DMS153 treated with DMSO at 0.1 percent for 48 hours (cell line): Measurements from ENCODE around the gene KIFAP3.
"Not testable (repeated sequence)": the region's sequence is repeated elsewhere in the genome, so short reads cannot be mapped to it uniquely, and the experiment has no call there.

Experiments
- DNase-seq: peaks from one replicate; lab custom pipeline; 2025; ENCODE audit not compliant: unreplicated experiment; lab: John Stamatoyannopoulos, UW

The KIFAP3 gene

DNA sequence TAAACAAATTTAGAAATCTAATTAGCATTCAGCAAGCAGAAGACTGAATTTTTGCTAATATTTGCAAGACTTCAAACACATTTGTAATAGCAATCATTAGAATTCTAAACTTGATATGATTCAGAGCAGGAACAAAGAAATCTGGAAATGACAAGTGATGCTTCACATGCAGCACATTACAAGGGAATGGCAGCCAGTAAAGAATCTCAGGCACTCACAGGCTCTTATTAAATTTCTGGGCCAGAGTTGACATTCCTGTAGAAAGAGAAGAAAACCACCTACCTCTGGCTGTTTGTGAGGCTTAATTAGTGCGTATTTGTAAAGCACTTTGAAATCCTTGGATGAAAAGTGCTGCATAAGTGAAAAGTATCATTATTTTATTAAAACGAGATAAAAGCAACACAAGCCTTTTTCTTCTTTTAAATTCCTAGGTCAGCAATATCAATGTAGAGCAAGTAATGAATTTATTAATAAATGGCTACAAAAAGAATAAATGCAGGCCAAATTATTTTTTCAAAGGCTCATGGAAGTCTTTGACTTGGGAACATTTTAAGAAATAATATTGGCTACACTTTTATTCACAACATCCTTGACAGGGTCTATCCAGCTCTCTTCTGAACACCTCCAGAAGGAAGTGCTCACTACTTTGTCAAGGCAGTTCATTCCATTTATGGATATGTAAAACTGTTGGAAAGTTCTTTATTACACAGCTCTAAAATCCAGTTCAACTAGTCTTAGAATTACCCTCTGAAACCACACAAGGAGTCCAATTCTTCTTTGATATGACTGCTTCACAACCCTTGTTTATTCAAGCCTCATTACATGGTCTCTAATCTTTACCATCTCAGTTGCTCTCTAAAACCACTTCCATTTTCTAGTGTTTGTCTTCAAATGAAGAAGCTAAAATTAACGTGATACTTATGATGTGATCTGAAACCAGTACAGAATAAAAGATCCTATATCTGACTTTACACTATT, 148.7 kb downstream of the KIFAP3 start:
- no peak for DNase-seq

DNA sequence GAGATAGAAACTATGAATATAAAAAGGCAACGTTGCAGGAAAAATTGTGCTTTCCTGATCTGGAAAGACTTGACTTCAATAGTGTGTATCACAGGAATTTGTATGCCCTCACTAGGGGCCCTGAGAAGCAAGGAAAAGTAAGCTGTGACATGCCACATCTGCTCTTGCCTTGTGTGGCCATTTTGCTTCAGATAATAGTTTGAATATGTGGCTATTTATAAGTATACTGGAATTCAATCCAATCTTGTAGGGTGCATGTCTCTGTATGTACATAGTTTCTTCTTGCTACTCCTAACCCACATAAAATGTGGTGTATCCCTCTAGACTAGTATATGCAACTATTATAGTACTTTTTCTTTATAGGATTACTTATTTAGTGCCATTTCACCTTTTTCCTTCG, 149.7 kb downstream of the KIFAP3 start:
- no peak for DNase-seq

DNA sequence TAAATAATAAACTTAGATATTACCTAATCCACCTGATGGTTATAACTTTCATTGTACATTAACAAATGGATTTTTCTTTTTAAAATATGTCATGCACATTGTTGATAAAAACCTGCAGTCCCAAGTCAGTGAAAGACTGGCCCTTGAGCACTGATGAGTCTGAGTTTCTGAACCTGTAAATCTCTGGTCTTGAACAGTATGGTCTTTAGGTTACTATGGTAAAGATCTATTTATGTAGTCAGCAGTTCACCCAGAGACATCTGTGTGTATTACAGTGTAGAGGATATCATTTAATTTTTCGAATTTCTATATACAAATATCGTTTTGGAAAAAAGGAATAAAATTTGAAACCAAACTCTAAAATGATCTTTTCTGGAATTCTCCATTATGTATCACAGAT, 150.4 kb downstream of the KIFAP3 start:
- DNase-seq = no peak

DNA sequence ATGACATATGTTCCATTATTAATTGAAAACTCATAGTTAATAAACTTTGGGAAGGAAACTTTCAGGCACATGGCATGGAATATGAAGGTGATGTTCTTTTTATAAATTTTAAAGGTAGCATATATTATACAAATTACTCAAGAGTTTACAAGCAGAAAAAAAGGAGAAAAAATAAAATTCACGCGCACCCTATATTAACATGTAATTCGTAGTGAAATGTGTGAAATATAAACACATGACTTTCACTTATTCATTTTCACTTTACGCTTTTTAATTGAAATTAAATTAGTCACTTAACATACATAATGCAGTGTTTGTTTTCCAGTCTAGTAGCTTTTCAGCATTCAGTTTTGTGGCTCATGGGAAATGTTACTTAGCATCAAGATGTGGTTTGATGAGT, 153.4 kb downstream of the KIFAP3 start:
- no peak for DNase-seq

DNA sequence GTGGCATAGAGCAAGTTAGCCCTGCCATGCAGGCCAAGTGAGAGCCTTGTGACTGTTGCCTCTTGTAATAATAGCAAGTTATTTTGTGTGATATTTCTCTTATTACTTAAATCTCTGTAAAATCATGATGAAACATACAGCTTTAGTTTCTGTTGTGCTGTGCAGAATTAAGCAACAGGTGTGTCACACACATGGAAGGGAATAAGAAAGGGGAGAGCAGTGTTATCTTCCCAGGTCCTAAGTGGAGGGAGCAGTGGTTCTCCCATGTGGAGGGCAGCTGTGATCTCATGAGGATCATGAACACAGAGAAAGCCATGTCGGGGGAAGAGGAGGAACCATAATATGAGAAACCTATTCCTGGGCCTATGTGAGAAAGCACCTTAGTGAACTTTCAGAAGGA, 155.6 kb downstream of the KIFAP3 start:
- no peak for DNase-seq

DNA sequence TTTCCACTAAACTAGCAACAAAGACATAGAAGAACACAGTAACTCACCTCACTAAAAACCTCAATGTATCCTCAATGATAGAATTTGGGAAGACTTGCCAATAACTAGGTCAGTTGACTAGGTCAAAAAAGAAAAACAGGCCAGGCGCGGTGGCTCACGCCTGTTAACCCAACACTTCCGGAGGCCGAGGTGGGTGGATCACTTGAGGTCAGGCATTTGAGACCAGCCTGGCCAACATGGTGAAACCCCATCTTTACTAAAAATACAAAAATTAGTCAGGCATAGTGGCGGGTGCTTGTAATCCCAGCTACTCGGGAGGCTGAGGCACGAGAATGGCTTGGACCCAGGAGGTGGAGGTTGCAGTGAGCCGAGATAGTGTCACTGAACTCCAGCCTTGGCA, 156.3 kb downstream of the KIFAP3 start:
- not testable (repeated sequence) for DNase-seq

DNA sequence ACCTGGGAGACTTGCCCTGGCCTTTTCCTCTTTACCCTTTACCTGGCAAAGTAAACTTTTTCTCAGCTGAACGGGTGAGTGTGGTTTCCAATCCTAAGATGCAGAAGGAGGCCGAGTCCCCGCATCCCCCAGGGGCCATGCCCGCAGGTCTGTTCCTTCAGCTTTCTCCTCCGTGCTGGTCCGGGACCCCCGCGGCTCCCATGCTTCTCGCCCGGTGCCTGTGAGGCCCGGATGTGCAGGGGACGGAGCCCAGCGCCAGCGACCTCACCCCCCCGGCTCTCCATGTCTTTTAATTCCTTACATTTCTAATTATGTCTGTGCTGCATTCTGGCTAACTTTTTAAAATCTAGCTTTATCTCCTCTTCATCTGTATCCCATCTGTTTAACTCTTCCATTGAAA, 159.3 kb downstream of the KIFAP3 start:
- DNase-seq = no peak

DNA sequence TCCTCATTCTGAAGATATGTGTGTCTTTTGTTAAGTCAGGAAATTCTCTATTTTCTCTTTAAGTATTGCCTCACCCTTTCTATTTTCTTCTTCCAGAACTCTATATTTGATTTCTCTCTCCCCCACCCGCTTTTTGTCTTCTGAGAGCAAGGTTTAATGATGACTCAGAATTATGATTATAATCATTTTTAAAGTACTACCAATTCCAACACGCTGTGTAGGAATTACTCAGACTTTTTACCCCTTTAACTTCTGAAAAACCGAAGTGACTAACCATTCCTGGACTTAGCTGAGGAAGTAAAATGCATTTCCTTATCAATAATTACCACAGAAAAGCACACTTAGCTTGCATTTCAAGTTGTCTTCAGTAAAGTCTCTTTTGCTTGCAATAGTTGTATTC, 160.0 kb downstream of the KIFAP3 start:
- no peak for DNase-seq

DNA sequence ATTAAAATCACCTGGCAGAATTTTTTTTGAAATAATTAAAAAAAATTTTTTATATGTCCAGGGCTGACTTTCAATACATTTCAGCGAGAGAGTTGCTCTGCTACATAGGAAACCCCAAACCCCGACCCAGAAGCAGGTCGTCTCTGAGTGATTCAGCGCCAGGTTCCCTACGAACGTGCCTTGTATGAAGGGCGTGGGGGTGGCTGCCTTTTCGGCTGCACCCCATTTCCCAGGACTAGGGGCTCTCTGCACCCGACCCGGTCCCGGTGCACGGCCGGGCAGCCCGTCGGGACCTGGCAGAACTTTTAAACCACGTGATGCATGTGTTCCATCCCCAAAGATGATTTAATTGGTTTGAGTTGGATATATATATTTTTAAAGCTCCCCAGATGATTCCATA, 165.0 kb downstream of the KIFAP3 start:
- no peak for DNase-seq

DNA sequence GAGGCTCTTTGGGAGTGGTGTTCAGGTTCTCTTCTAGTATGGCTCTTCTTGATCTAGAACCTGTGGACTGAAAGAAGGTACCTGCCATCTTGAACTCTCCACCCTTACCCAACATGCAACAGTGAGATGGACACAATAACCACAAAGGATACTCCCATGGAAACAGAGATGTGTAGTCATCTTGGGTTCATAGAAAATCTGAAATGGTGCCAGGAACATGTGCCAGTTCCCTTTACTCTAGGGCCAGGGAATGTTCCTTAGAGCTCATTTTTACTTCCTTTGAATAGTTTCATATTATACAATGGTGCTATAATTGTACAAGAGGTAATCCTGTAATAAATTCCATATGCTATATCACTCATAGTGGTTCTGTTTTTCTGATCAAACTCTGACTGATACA, 167.6 kb downstream of the KIFAP3 start:
- DNase-seq = no peak

DNA sequence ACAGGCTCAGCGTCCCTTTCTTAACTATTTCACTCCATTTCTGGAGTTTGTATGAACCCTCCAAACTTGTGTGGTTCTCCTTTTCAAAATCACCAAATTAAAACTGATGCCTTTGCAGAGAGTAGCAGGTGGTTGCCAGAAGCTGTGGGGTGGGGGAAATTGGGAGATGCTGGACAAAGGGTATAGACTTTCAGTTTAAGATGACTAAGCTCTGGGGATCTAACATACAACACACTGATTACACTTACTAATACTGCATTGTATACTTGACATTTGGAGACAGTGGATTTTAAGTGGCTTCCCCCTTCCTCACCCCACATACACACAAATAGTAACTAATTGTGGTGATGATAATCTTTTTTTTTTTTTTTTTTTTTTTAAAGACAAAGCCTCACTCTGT, 169.7 kb downstream of the KIFAP3 start:
- DNase-seq = no peak

DNA sequence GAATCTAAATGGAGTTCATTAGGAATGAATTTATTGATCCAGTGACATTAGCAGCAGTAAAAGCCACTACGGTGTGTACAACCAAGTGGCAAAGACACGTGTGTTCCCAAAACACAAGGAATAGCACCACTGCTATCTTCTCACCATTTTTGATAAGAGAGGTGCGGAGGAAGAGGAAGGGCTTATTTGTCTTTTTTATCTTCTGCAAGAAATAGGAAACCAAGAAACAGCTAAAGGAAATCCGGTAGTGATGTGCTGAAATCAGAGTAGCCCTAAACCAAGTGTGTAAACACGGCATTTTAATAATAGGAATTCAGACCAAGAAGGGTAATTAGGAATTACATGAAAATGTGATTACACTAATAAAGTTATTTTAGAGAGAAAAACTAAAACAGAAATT, 171.7 kb downstream of the KIFAP3 start:
- no peak for DNase-seq

DNA sequence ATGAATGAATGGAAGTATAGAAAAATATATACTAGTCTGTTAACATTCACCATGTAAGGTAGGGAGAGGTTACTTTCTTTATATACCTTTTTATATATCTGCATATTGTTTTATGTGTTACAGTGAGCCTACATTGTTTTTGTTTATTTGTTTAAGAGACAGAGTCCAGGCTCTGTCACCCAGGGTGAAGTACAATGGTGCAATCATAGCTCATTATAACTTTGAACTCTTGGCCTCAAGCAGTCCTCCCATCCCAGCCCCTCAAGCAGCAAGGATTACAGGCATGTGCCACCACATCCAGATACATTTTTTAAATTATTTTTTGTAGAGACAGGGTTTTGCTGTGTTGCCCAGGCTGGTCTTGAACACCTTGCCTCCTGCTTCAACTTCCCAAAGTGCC, 173.4 kb downstream of the KIFAP3 start:
- no peak for DNase-seq

DNA sequence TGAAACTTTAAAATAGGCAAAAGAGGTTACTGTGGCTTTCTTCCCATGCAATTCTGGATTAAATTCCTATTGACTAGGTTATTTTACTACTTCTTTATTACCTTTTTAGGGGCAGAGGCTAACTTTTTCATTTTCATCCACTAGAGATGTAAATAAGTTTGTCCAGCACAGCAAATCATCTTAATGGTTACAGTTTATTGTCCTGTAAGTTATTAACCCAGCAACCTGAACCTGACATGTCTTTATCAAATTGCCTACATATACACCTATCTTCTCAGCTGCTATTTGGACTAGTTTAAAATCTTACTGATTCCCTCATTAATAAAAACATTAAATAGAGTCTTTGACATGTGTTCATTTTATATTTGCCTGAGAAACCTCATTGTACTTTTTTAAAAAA, 173.9 kb downstream of the KIFAP3 start:
- no peak for DNase-seq

DNA sequence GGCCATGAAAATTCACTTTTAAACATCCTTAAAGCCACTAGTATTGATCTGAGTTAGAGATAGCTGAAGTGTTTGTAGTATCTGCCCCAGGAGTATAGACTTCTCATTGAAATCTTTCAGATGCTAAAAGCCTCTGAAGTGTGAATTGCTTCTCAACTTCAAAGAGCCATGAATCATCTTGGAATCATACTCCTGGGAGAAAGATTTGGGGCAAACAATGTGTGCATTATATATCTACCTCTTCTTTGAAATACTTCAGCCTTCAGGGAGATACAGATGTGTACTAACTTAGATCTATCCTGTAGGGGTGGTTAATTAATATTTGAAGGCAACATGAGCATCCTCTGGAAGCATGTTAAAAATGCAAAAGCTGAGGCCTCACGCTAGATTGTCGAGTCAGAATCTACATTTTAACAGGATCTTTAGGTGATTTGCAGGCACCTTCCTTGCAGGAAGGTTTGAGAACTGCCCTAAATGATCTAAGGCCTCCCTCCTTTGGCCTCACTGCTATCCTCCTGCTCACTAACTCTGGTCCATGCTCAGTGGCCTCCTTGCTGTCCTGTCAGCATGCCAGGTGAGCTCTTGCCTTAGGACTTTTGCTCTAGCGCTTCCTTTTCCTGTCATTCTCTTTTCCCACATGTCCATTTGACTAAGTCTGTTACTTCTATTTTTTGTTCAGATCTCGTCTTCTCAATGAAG, 174.8 kb downstream of the KIFAP3 start:
- DNase-seq = no peak

DNA sequence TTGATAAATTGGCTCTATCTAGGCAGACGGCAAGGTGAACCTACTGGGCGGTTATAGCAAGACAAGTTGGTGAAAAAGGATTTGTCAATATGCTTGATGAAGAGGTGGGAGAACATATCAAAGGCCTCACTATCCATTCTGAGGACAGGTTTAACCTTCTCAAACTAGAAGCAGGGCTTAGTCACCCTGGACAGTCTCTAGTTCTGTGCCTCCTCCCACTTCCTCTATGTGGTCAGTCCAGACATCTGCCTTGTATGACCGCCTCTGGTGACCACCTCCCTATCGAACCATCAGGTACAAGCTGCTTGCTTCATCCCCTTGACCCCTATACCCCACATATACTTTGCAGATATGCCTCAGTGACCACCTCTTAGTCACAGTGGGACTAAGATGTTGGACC, 178.5 kb downstream of the KIFAP3 start:
- DNase-seq = no peak

DNA sequence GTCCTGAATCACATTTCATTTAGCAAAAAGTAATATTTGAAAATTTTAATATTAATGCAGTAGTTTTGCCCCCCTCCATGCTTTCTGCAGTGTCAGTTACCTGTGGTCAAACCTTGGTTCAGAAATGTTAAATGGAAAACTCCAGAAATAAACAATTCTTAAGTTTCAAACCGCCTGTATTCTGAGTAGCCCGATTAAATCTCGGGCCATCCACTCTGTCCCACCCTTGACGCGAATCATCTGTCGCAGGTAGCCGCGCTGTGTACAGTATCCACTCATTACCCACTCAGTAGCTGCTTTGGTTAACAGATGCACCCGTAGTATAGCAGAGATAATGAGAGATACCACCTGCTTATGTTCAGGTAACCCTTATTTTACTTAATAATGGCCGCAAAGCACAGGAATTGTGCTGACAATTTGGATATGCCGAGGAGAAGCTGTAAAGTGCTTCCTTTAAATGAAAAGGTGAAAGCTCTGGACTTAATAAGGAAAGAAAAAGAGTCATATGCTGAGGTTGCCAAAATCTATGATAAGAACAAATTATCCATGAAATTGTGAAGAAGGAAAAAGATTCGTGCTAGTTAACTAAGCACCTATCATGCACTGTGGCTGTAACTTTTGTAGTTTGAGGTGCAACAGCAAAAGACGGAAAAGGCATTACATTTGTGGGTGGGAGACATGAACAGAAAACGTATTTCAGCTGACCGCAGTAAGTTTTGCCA, 179.9 kb downstream of the KIFAP3 start:
- DNase-seq = no peak

DNA sequence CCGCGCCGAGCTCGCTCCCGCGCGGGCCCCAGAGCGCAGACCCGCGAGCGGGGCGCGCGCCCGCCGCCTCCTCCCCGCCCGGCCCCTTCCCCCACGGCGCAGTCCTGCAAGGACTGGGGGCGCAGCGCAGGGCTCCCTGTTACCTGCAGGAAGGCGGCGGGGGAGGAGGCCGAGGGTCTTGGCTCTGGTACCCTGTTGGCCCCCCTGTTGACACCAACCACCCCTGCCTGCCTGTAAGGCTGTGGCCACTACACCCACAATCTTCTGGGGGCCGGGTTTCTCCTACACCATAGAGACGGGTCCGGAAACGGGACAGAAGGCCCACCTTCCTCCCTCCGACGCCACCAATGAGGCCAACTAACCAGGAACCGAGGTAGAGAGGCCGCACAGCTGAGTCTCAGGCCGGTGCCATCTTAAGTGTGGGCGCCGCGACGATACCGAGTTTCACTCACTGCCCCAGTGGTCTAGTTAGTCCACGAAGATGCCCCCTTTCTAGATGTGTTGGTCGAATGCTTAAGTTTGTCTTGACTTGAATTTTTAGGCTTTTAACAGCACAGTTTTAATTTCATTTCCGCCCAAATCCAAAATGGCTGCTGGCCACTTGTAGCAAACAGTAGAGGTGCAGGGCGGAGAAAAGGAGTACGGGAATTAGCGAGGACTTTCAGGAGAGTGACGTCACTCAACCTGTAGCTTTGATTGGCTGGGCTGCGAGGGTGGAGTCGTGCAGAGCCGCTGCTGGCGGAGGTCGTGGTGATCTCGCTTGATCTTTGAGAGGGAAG, 180.7 kb downstream of the KIFAP3 start, which contains the start of gene SCYL3:
TSS of gene SCYL3 (minus strand) at position 252 of the 779 bp plus-strand sequence. CDS start 5,056 bp downstream, outside the sequence.
- DNase-seq = peak; percentile 99

DNA sequence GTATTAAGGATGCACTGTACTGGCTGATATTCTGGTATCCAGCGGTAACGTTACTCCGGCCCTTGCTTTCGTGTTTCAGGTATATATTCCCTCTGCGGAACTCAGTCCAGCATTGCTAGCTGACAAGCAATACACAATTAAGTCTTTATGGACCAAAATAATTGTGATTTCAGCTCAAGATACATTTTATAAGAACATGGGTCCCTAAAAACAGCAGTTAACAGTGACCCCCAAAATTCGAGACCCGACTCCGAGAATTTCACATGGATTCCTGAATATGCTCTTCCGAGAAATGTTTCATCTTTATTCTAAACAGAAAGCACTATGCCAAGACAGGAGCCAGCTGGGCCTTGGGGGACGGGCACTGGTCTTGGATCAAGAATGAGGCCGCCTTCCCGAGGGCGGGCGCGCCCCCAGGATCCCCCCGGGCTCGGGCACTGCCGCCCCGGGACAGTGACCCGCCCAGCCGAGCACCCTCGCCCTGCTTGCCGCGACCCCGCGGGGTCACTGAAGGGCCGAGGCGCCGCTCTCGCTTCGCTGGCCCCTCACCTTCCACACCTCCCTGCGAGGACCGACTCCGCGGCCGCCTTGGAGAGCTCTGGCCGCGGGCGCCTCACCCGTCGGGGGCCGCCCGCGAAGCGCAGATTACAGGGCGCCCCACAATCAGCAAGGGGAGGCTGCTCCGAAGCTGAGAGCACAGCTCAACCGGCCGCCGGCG, 181.4 kb downstream of the KIFAP3 start:
- DNase-seq = peak; percentile 62
